ENCODE results near the gene SMCP.

SMCP gene, protein sequence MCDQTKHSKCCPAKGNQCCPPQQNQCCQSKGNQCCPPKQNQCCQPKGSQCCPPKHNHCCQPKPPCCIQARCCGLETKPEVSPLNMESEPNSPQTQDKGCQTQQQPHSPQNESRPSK

DNA sequence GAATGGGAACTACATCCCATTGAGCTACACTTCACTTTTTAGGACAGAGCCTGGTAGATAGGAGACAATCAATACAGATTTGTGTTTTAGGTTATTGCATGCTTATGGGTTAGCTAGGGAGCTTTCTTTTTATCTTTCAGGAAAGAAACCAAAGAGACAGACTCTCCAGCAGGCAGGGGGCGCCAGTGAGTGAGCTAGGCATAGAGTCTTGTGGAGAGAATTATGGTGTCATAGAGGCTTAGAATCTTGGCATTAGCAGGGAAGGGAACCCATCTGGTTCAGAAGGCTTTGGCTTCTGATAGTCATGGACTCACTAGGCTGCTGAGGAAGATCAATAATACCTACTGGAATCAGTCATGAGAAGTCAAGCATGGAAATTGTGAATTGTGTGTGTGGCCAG lies at the start of gene SMCP:
SMCP (plus strand) TSS at position 281 of the 400 bp plus-strand sequence. CDS start 6,101 bp downstream, outside the sequence.
- FAIRE-seq = no peak

DNA sequence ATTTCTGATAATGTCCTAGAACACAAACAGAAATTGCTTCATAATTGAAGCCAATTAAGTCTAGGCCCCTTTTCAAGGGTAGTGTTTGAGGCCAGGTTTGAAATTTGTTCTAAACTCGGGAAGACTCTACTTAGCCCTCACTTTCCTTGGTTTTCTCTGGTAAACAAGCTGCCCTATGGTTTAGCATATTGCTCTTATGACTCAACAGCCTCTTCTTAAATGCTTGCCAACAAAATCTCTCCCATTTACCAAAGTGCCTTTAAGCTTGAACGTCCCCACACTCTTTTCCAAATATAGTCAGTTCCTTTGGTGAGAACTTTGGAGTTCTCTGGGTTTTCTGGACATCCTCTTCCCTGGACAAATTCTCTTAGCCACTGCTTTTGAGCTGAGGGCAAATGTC lies 41.3 kb upstream of the SMCP start:
- FAIRE-seq = no peak

DNA sequence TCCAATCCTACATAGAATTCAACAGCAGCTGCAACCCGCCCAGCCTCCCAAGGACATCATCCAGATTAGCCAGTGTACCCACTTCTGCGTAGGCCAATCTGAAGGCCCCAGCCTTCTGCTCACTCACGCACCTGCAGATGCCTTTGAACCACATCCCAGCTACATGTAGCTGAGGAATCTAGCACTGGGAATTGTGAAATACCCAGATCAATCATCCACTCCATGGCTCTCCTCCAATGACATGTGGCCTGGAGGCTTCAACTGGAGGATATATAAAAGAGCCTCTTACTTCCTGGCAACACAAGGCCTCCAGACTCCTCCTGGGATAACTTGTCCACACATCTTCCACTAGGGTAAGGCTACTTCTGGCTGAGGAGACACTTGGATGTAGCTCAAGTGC lies 35.6 kb upstream of the SMCP start, which contains the start of gene LCE6A:
LCE6A (plus strand) TSS at position 301 of the 400 bp plus-strand sequence. CDS start 665 bp downstream, outside the sequence.
- no peak for FAIRE-seq

DNA sequence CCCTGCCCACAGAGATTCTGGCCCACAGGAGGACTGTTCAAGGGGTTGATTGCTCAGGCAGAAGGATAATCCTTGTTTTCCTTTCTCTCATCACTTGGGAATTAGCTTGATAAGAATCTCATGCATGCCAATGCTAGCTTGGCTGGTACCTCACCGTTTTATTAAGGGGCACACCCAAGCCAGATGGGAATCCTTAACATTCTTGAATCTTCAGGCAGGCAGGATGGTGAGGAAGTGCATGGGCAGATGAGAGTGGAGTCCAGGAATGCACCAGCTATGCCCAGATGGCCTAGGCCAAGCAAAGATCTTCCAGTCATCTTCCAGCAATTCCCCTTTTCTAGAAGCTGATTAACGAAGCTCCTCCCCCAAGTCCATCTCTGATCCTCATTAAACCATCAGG lies 22.5 kb upstream of the SMCP start:
- no peak for FAIRE-seq

DNA sequence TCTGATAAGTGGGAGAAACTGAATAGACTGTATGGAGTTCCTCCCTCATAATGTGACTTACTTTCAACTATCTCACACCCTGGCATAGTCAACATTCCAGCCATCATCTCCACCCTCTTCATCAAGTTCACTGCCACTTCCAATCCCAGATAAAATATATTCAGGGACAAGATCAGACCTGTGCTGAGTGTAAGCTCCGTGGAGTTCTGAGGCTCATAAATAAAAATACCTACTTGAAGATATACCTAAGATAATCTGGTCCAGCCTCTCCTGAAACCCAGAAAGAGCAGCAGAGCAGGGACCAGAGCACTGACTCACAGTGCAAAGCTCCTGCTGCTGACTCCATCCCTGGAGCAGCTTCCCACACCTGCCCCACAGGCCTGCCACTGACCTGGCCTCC lies 20.1 kb upstream of the SMCP start:
- no peak for FAIRE-seq

DNA sequence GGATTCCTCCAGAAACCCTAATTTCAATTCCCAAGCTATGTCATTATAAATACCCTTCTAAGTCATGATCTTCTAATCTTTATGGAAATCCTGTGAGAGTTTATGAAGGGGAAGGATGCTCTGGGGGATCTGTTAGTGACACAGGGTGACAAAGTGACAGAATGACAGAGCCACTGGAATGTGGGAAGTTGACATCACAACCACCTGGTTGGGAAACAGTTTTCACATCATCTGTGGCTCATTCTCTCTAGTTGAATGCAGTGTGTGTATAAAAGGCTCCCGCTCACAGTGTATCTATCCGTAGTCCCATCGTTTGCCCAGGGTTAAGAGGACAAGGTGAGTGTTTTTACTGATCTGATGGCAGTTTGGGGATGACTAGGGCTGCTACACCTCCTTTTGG lies 18.4 kb upstream of the SMCP start, which contains the start of gene LCE7A:
LCE7A (plus strand) TSS at position 301 of the 400 bp plus-strand sequence. CDS start 702 bp downstream, outside the sequence.
- FAIRE-seq = no peak

DNA sequence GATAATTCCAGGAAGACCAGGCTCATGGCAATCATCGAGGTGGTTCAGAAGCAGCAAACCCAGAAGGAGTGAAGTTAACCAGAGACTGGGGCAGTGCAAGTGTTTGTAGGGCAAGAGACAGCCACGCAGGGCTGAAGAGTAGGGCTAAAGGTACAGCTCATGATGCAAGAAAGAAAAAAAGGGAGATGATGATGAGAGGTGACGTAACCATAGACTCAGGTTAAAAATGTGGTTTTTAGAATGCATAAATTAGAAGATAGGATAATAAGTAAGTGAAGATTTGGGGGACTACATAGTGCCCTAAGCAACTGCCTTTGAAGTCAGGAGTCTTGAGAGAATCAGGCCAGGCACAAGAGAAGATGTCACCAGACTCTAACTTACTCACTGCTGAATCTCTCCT lies 18.0 kb upstream of the SMCP start:
- FAIRE-seq = no peak

DNA sequence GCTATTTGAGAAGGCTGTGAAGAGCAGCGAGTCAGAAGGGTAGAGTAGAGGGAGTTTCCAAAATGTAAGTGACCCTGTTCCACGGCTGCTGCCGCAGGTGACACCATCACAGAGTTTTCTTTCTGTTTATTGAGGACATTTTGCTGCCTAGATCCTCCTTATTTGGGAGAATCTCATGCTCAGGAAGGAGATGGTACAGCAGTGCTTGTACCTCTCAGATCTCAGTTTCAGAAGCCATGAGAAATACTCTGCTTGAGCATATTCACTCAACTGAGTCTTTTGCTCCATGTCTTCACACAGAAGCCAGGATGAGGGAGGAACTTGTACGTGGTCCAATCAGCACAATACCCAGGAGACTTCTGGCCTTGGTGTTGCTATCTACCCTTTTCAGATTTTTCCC lies 16.7 kb upstream of the SMCP start:
- no peak for FAIRE-seq

DNA sequence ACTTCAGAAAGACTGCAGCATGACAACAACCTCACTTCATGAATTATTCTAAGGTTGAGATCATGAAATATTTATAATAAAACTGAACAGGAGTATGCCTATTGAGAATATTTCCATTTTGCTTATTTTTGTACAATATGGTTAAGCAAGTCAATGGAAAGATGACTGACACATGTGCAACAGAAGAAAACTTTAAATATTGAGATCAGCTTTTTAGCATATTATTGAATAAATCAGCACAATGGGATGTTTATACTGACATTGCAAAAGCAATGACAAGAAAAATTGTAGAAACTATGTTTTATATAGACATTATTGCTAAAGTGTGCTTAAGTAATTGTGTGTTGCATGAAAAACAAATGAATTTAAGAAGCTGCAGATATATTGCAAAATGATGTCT lies 13.7 kb upstream of the SMCP start:
- no peak for FAIRE-seq

DNA sequence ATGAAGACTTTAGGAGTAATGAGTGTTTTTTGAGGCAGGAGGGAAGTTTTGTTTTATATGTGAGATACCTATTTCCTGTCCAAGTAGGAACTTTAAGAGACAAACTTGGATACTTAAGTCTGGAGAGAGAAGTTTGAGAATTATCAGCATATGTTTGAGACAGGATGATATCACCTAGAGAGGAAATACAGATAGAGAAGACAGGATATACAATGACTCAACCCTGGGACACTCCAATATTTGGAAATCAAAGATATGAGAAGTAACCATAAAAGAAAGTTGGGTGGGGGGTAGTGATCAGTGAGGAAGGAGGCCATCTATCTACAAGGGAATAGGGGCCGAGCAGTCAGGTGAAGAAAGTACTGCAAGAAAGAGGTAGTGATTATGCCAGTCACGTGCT lies 11.8 kb upstream of the SMCP start:
- no peak for FAIRE-seq

DNA sequence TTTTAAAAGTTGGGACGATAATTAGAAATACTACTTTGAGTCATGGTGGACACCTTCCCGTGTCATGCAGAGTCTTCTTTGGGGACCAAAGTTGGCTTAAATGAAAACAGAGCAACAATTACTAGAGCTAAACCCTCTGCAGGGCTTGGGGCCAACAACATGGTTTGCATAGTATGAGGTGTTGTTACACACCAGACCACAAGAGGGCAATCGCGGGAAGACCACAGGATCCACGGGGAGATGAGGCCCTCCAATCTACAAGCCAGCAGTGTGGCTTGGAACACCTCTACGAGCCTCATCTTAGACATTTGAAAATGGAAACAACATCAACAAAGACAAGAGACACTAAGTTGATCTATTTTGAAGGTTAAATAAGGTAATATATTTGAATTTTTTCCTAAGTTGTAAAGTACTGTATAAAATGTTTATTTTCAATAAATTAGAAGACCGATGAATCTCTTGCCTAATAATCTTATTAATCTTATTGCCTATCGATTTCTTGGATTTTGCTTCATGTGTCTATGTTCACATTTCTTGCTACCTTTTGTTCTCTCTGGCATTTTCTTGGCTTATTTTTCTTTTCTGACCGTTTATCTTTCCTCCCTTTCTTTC lies 8.2 kb upstream of the SMCP start:
- no peak for FAIRE-seq

DNA sequence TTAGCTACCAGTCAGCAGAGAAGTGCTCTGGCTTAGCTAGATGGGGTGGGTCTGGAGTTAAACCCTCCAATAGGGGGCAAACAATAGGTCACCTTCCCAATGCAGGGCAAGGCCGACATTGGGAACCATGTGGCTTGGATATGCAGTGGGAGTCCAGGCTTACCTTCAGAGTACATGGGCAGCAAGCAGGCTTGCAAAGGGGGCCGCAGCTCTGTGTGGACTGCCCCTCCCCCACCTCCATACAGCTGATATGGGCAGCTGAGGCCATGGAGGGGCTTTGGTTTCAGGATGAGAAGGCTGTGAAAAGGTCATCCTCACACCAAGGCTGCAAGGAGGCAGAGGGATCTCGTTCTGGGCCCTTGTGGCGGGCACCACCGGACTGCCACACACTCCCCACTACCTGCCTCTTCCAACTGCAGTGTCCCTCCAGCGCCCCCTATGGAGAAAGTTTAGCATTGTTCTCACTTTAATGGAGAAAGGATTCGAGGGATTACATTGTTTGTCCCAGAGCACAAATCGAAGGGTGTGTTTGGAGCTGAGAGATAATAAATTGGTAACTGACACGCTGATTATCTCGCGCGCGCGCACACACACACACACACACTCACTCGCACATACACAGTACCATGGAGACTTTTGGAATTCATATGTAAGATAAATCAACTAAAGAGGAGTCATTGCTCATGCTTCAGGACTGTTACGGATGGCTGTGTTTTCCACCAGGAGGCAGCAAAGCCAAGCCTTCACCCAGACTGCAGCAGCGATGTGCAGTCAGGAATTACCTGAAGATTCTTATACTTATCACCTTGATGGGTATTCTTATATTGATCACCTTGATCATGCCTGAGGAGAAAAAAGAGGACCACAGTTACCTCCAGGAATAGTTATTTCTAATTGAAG lies 7.0 kb upstream of the SMCP start:
- FAIRE-seq = no peak

DNA sequence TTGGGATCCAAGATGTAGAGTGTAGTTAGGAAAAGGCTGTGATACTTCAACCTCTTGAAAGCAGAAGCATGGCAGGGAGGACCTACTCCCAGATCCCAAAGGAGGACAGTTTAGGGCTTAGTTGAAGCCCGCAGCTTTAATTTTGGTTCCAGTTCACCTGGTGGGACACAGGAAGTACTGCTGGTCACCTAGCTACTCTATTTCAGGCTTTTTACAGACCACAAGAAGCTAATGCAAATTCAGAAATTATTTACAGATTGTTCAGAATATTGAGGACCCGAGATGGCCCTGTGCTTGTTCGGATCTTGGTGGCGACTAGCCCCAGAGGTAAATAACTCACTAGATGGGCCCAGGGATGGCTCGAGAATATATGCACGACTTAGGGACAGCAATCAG lies 6.4 kb upstream of the SMCP start:
- FAIRE-seq = no peak

DNA sequence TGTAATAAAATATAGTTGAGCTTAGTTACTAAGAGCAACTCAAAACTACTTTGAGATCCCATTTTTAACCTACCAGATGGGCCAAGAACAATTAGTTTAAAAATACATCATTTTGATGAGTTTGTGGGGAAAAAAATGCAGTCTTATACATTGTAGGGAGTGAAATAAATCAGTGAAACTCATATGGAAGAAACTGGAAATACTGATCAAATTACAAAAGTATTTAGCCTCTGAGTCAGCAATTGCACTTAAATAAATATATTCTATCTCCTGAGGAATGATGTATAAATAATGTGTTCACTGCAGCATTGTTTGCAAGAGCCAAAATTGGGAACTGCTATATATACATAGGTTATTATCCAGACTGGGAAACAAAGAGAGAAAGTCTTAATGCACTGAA lies 4.6 kb upstream of the SMCP start:
- FAIRE-seq = no peak

DNA sequence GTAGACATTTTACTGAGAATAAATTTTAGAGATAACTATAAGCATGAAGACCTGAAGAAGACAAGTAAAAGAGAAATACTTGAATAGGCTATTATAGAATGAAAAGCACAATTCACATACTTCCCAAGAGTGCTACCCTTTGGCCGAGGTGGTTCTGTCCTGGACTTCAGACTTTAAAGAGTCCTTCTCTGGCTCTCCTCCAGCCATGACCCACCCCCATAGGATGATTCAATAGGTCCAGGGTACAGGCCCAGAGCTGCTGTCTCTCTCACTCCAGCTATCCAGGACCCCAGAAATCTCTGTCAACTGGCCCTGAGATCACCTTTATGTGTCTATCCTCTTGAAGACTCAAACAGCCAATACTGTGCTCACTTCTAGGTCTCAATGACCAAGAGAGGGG lies 1.3 kb upstream of the SMCP start:
- FAIRE-seq = no peak

DNA sequence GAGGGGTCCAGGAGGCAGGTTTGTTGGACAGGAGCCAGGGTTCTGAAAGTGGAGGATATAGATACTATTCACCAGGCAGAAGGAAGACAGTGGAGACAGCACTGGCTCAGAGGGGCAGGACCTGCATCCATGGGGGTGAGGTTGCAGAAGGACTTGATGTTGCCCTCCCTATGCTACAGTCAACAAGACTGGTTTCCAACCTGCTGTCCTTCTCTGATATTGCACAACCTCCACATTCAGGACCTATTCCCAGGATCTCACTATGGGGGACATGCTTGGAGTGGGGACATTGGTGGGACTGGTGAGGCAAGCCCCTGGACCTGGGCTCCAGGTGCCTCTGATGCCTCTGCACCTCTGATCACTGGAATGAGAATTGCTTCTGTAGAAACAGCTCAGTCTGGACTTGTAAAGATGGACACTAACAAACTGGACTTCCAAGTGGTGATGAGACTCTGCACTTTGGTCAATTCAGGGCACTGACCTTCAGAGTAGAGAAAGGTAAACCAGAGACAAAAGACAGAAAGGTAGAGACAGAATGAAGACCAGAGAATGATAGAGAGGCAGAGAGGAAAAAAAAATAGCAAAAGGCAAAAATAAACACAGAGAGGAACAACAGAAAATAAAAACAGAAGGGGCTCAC lies 1.6 kb downstream of the SMCP start:
- FAIRE-seq = no peak

DNA sequence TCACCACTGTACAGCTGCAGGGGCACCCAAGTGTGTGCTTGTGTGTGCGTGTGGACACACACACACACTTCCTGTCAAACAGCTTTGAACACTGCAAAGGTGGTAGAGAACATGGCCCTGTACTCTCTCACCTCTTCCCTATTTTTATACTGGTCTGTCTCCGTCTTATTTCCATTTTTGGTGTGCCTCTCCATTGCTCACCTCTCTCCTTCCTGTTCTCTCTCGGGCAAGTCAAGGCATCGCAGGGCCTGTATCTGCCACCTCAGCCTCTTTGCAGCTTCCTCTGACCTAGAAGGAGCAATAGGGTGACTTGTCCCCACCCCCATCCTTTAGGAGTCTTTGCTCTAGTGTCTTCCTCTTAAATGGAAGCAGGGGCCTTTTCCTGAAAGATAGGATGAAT lies 2.2 kb downstream of the SMCP start:
- FAIRE-seq = no peak

DNA sequence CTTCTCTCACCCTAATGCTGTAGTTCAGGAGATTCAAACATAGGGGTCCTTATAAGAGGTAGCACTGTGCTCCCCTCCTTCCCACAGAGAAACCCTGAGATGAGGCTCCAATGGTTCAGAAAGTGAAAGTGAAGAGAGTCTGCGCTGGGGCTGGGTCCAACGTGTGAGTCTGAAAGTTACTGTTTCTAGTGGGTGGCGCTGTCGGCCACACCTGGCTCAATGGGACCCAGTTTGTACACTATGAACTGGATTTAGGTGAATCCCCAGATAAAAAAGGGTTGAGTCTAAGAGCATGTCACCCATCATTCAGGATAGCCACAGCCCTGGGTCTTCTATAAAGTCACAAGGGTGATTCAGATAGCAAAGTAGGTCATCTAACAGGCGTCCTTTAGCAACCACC lies 2.8 kb downstream of the SMCP start:
- FAIRE-seq = no peak

DNA sequence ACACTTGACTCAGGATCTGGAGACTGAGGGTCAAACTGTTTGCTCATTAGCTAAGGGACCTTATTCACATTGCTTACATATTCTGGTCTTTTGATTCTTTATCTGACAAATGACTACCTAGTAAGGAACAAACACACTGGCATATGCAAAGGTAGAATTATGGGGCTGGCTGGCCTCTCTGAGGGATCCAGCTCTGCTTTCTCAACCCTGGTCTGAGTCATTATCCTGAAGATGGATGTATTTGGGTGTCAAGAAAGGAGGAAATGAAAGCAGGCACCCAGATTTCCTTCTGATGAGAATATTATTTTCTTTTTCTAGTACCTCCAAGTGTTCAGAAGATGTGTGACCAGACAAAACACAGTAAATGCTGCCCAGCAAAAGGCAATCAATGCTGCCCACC lies 6.0 kb downstream of the SMCP start:
- FAIRE-seq = no peak

DNA sequence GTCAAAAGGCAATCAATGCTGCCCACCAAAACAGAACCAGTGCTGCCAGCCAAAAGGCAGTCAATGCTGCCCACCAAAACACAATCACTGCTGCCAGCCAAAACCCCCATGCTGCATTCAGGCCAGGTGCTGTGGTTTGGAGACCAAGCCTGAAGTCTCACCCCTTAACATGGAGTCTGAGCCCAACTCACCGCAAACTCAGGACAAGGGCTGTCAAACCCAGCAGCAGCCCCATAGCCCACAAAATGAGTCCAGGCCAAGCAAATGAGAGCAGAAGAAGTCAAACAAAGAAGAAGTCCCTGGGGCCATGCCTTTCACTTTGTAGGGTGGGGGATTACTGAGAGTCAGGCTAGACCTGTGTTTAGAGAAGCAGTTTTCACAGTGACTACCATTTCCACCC lies 6.4 kb downstream of the SMCP start:
- FAIRE-seq = no peak

DNA sequence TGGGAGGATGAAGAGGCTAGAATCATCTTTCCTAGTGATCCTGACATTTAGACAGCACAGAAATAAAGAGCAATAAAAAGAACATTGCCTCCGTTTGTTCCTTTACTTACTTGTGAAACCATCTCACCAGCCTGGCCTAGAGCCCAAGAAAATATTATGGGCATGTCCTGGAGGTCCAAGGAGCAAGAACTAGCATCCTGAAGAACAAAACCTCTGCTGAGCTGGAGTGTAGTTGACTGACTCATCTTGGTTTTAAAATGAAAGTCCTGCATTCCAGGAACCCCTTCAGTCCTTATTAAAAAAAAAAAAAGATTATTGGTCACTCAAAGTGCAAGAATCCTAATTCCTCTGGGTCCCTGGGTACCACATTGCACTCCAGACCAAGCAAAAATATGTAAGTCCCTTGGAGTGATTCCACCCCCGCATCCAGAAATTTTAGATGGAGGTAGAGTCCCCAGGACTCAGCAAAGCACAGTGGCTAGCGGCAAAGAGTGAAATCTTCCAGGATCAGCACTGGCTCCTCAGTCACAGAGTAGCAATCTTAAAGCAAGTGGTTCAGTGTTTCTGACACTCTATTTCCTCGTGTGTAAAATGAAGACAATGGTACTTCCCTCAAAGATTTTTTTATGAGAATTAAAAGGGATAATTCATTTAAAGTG lies 7.0 kb downstream of the SMCP start:
- FAIRE-seq = no peak

DNA sequence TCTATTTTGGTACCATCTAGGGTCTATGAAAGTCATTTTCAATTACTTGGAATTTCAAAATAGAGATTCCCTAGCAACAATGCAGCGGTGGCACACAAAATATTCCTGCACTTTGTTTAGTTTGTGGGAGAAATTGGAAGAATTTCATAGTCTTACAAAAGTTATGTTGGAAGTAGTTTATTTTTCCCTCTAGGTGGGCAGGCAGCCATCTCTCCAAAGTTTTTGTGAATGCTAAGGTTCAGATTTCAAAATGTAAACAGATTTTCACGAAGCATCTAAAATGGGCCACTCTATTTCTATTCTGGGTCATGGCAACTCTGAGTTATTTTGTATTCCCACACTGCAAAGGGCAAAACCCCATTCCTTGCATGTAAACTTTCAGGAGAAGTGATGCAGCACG lies 8.0 kb downstream of the SMCP start:
- no peak for FAIRE-seq

All from A204.1 (cell line).